ENCODE measurements around the gene NTNG2. TPM values are rescaled to one million over a fixed set of nuclear protein-coding genes. Genes with fewer than 3 reads are reported as not detected.

Gene NTNG2
- polyA plus RNA-seq, 1 experiment = 0.74 TPM

DNA sequence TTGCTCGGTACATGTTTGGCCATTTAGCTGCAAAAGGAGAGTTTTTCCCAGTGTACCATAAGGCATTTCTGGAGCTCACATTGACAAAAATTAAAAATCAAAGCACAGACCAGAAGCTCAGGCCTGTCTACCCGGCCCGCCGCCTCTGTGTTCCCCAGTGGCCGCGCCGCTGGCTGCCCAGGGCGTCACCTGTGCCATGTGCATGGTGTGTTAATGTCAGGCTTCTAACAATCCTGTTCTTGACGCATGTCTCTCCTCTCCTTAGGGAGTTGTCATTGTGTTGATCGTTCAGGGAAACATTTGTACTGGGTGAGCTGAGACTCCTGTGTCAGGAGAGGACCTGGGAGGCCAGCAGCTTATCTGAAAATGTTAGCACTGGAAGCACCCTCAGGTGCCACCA, 9.6 kb upstream of the NTNG2 start:
- no peak for DNase-seq (ENCODE audit: low read depth)
- TF ChIP-seq, protein P1, sequence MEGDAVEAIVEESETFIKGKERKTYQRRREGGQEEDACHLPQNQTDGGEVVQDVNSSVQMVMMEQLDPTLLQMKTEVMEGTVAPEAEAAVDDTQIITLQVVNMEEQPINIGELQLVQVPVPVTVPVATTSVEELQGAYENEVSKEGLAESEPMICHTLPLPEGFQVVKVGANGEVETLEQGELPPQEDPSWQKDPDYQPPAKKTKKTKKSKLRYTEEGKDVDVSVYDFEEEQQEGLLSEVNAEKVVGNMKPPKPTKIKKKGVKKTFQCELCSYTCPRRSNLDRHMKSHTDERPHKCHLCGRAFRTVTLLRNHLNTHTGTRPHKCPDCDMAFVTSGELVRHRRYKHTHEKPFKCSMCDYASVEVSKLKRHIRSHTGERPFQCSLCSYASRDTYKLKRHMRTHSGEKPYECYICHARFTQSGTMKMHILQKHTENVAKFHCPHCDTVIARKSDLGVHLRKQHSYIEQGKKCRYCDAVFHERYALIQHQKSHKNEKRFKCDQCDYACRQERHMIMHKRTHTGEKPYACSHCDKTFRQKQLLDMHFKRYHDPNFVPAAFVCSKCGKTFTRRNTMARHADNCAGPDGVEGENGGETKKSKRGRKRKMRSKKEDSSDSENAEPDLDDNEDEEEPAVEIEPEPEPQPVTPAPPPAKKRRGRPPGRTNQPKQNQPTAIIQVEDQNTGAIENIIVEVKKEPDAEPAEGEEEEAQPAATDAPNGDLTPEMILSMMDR (IDR thresholded peaks at IDR 0.05; ENCODE audit: insufficient read depth, low read depth, low read length) = no peak
- ChIA-PET POLR2A (no interaction called here), CTCF (no interaction called here)
- no peak overlapping the region for H3K4me3 ChIP-seq (ENCODE audit: low read depth, low read length)
- no peaks in the 10 kb centered on the region for H3K36me3 ChIP-seq (ENCODE audit: control insufficient read depth, insufficient read depth, low read length)
- peaks cover 30% of the 10 kb centered on the region for H3K27me3 ChIP-seq (ENCODE audit: control insufficient read depth, insufficient read depth, low read length)

DNA sequence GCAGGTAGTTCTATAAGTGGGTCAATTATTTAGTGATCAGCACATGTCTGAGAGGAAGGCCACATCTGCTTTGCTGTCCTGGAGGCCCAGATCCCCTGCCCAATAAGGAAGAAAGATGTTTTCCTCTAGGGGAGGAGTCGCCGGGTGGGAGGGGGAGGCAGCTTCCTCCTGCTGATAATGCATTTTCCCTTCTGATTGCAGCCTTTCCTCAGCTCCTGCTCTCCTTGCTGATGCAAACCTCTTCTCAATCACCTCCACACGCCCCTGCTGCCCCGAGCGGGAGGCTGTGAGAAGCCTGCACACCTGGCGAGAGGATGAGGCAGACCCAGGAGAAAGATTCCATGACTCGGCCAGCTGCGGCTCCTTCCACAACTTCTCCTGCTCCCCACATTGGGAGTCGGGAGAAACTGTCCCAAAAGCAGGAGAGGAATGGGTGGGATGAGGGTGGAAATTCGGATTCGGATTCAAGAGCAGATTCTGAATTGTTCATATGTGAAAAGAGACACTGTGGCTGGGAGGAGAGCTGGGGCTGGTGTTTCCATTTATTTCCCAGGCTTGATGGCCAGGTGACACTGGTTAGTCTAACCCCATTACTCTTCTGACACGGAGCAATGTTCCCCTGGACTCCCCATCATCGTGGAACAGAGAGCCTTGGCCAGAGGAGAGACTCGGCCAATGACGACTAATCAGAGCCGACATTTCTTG, 6.8 kb upstream of the NTNG2 start:
- no peak for DNase-seq (ENCODE audit: low read depth)
- Histone ChIP-seq H3K36me3 (ENCODE audit: control insufficient read depth, insufficient read depth, low read length) (no peaks in the 10 kb centered on the region), H3K27me3 (ENCODE audit: control insufficient read depth, insufficient read depth, low read length) (peaks cover 39% of the 10 kb centered on the region), H3K4me3 (ENCODE audit: low read depth, low read length) (no peak overlapping the region)
- ChIA-PET CTCF (interaction anchor here (0.6 to 1.5 kb wide), 2 partner anchors 81 to 712 kb away, joined by 3 to 4 read pairs; no protein-coding TSS in a partner anchor), POLR2A (no interaction called here)
- TF ChIP-seq, protein P1 (IDR thresholded peaks at IDR 0.05; ENCODE audit: insufficient read depth, low read depth, low read length) = no peak

DNA sequence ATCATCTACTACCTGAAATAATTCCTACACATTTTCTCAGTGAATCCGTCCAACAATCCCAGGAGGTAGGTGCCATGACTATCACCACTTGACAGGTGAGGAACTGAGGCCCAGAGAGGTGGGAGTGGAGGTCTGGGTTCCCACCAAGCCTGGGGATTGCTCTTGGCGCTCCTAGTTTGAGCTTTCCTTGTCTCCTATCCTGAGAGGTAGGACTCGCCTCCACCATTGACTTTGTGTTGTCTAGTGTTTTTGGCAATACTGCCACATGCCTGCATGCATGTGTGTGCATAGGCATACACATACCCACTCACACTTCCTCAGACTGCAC, 6.3 kb upstream of the NTNG2 start:
- no peak for DNase-seq (ENCODE audit: low read depth)
- no peak overlapping the region for H3K4me3 ChIP-seq (ENCODE audit: low read depth, low read length)
- CTCF ChIA-PET = interaction anchor here (1.5 kb wide), 1 partner anchor 81 kb away, joined by 3 read pairs; no protein-coding TSS in a partner anchor
- TF ChIP-seq, protein P1 (IDR thresholded peaks at IDR 0.05; ENCODE audit: insufficient read depth, low read depth, low read length) = no peak
- H3K27me3 ChIP-seq (ENCODE audit: control insufficient read depth, insufficient read depth, low read length) = peaks cover 37% of the 10 kb centered on the region
- no peaks in the 10 kb centered on the region for H3K36me3 ChIP-seq (ENCODE audit: control insufficient read depth, insufficient read depth, low read length)
- POLR2A ChIA-PET = no interaction called here

DNA sequence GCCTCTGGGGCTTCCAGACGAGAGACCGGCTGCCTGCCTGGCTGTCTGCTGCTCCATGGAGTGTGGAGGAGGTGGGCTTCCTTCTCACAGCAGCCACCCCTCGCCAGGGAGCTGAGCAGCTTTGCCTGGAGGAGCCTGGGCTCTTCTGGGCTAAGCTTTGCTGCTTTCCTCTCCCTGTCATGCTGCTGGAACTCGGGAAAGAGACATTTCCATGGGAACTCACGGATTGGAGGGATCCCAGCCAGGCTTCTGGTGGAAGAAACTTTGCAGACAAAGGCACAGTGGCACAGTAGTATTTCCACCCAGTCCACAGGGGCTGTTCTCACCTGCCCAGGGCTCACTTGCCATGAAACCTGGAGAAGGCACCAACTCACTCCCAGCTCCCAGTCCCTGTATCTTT, 5.6 kb upstream of the NTNG2 start:
- ChIA-PET CTCF (interaction anchor here (1.5 to 5.5 kb wide), 2 partner anchors 13 to 80 kb away, joined by 3 to 21 read pairs; no protein-coding TSS in a partner anchor), POLR2A (no interaction called here)
- no peaks in the 10 kb centered on the region for H3K36me3 ChIP-seq (ENCODE audit: control insufficient read depth, insufficient read depth, low read length)
- no peak for DNase-seq (ENCODE audit: low read depth)
- TF ChIP-seq, protein P1 (IDR thresholded peaks at IDR 0.05; ENCODE audit: insufficient read depth, low read depth, low read length) = no peak
- H3K27me3 ChIP-seq (ENCODE audit: control insufficient read depth, insufficient read depth, low read length) = peaks cover 37% of the 10 kb centered on the region
- H3K4me3 ChIP-seq (ENCODE audit: low read depth, low read length) = no peak overlapping the region

DNA sequence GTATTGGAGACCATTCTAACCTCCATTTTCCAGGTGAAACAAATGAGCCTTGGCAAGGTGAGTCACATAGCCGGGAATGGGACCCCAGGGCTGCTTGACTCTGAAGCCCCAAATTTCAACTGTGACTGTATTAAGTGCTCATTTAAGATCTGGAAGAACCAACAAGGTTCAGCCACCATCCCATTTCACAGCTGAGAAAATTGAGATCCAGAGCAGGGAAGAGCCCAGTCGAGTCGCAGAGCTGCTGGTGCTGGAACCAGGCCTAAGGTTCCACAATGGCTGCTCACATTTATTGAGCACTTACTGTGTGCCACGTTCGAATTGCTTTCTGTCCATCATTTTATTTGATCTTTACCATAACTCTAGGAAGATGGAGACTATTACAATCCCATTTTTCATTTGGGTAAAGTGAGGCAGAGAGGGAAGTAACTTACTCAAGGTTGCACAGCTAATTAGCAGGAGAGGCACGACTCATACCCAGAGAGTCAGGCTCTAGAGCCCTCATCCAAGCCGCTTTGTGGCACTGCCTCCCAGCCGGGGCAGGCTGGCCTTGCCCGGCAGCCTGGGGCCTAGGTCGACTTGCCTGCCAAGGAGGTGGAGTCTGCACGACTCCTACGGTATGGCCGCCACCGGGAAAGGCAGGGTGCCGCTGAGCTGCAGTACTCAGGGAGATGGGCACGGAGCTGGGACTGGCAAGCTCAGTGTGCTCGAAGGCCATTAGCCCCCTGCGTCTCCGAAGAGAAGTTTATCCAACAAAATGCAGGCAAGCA, 4.3 kb upstream of the NTNG2 start:
- TF ChIP-seq, protein P1 (IDR thresholded peaks at IDR 0.05; ENCODE audit: insufficient read depth, low read depth, low read length) = no peak
- DNase-seq (ENCODE audit: low read depth) = no peak
- CTCF ChIA-PET = interaction anchor here (5.5 kb wide), 1 partner anchor 12 kb away, joined by 21 read pairs; no protein-coding TSS in a partner anchor
- H3K27me3 ChIP-seq (ENCODE audit: control insufficient read depth, insufficient read depth, low read length) = peaks cover 38% of the 10 kb centered on the region
- no peak overlapping the region for H3K4me3 ChIP-seq (ENCODE audit: low read depth, low read length)
- POLR2A ChIA-PET = no interaction called here
- no peaks in the 10 kb centered on the region for H3K36me3 ChIP-seq (ENCODE audit: control insufficient read depth, insufficient read depth, low read length)
